Measurements from ENCODE around the gene NCOR1. TPM values are rescaled to one million over a fixed set of nuclear protein-coding genes. Genes with fewer than 3 reads are reported as not detected.

The NCOR1 gene
- total and polyA plus RNA-seq, 2 of the 13 experiments (the other 11 are each of a cell fraction or from before 2014, with no cell fraction given), result 57.0 to 71.7 TPM

DNA sequence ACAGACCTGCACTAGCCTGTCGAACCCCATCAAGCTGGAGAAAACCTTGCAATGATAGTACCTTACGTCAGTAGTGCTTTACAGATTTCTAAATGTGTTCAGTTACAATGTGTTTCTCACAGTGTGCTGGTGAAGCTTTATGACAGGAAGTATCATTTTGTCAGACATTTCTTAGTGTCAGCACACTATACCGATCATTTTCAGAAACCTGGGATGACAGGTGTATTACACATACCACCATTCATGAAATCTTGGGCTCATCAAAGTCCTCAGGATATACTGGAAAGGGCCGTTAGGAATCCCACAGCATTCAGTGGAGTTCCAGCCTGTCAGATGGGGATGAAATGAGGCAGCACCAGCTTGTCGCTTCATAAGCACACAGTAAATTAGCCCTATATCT is 188.4 kb downstream of the NCOR1 start:
- no peak overlapping the region for H3K4me2 ChIP-seq (ENCODE audit: low read depth, low read length)
- no peak for DNase-seq (ENCODE audit: low spot score)
- 94% methylated on average over 5 of the region's 5 CpGs for WGBS (ENCODE audit: low lambda C conversion rate)
- TF ChIP-seq AGO2 (optimal IDR thresholded peaks at IDR 0.05; ENCODE audit: low read depth, low read length) (peak; percentile 56), PLSCR1 (CRISPR knock-in tag; IDR thresholded peaks at IDR 0.05; ENCODE audit: borderline replicate concordance) (no peak), SOX5 (CRISPR knock-in tag; IDR thresholded peaks at IDR 0.05; ENCODE audit: borderline replicate concordance) (no peak), MAF1 (CRISPR knock-in tag; IDR thresholded peaks at IDR 0.05; ENCODE audit: borderline replicate concordance) (no peak), SAFB2 (CRISPR knock-in tag; IDR thresholded peaks at IDR 0.05; ENCODE audit: borderline replicate concordance, low read depth) (no peak), ZBTB38 (CRISPR knock-in tag; IDR thresholded peaks at IDR 0.05) (no peak), TCF12 (IDR thresholded peaks at IDR 0.05) (no peak), TCF12 (CRISPR knock-in tag; IDR thresholded peaks at IDR 0.05) (no peak), POLR2AphosphoS5 (IDR thresholded peaks at IDR 0.05; ENCODE audit: low read depth, low read length) (peak; percentile 6; the same call in 1 of the 2 replicates), STAG1 (CRISPR knock-in tag; IDR thresholded peaks at IDR 0.05) (no peak)
- TF ChIP-seq, protein P1, sequence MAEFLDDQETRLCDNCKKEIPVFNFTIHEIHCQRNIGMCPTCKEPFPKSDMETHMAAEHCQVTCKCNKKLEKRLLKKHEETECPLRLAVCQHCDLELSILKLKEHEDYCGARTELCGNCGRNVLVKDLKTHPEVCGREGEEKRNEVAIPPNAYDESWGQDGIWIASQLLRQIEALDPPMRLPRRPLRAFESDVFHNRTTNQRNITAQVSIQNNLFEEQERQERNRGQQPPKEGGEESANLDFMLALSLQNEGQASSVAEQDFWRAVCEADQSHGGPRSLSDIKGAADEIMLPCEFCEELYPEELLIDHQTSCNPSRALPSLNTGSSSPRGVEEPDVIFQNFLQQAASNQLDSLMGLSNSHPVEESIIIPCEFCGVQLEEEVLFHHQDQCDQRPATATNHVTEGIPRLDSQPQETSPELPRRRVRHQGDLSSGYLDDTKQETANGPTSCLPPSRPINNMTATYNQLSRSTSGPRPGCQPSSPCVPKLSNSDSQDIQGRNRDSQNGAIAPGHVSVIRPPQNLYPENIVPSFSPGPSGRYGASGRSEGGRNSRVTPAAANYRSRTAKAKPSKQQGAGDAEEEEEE (CRISPR knock-in tag; IDR thresholded peaks at IDR 0.05; ENCODE audit: borderline replicate concordance), result no peak
- no peak overlapping the region for H3K27ac ChIP-seq (ENCODE audit: extremely low read length, insufficient read depth, low read length)
- peaks cover 7% of the 10 kb centered on the region; the same call in 1 of the 2 replicates for H3K4me1 ChIP-seq (ENCODE audit: insufficient read depth, low read length)
- H3K27me3 ChIP-seq (ENCODE audit: control insufficient read depth in 1 of 2, insufficient read depth in 2 of 2, low read length in 2 of 2), result no peaks in the 10 kb centered on the region
- ChIA-PET CTCF (ENCODE audit: low intra/inter-chr PET ratio, low total read pairs) (no interaction called here), POLR2A (no interaction called here)
- FAIRE-seq, result no peak
- H3K9me3 ChIP-seq (ENCODE audit: low read length), result no peaks in the 10 kb centered on the region
- BruUV-seq (replicated peaks), result no TSS peak
- in situ Hi-C loops (cut with HindIII; ENCODE audit: extremely low pct_ligation_motif_present, low pct_unique_long_range_greater_than_20kb), result no loop called here
- H3K4me3 ChIP-seq (replicated peaks in 1 of 3; ENCODE audit: insufficient read depth in 1 of 3, low read depth in 2 of 3, low read length in 3 of 3), result no peak overlapping the region
- peaks cover 21 to 76% of the 10 kb centered on the region in 2 experiments for H3K36me3 ChIP-seq (replicated peaks in 1 of 2; ENCODE audit: control insufficient read depth in 1 of 2, insufficient read depth in 2 of 2, low read length in 2 of 2)
- ATAC-seq, result no peak; the same call in 2 of the 3 replicates
- no peaks in the 10 kb centered on the region for H4K20me1 ChIP-seq (ENCODE audit: insufficient read depth, low read length)
- no peak overlapping the region for H2AFZ ChIP-seq (ENCODE audit: low read length)
- H3K9ac ChIP-seq (ENCODE audit: insufficient read depth, low read depth, low read length), result no peak overlapping the region
- H3K79me2 ChIP-seq (ENCODE audit: insufficient read depth, low read length), result no peaks in the 10 kb centered on the region
- intact Hi-C loops (cut with micrococcal nuclease; ENCODE audit: unreplicated experiment), result no loop called here
